ENCODE data around the gene ANKLE1.

ANKLE1 gene

GRCh38 chr19:17309198-17309964, 27.7 kb downstream of the ANKLE1 start, which contains the start of gene DDA1:
Gene DDA1 (plus strand): TSS chr19:17309563. CDS start chr19:17309655, 92 bp downstream.
- in situ Hi-C loops (cut with HindIII; ENCODE audit: low pct_unique_long_range_greater_than_20kb, low sequenced_read_pairs) = no loop called here
- TF ChIP-seq JUND (IDR thresholded peaks at IDR 0.05; ENCODE audit: low read depth) = no peak
- peak; percentile 96 to 99 for DNase-seq (ENCODE audit: low read depth in 1 of 2, low spot score in 1 of 2)

- in situ Hi-C loops (cut with HindIII; ENCODE audit: low pct_unique_long_range_greater_than_20kb, low sequenced_read_pairs) = no loop called here
- TF ChIP-seq JUND (IDR thresholded peaks at IDR 0.05; ENCODE audit: low read depth) = no peak
- DNase-seq (ENCODE audit: low read depth in 1 of 2, low spot score in 1 of 2) = no peak
These were observed 28.3 kb downstream of the ANKLE1 start for GRCh38 chr19:17309965-17310461.

GRCh38 chr19:17311455-17312188, 29.9 kb downstream of the ANKLE1 start:
- no peak for TF ChIP-seq JUND (IDR thresholded peaks at IDR 0.05; ENCODE audit: low read depth)
- no peak for DNase-seq (ENCODE audit: low read depth in 1 of 2, low spot score in 1 of 2)
- in situ Hi-C loops (cut with HindIII; ENCODE audit: low pct_unique_long_range_greater_than_20kb, low sequenced_read_pairs) = no loop called here

- in situ Hi-C loops (cut with HindIII; ENCODE audit: low pct_unique_long_range_greater_than_20kb, low sequenced_read_pairs) = no loop called here
- no peak for DNase-seq (ENCODE audit: low read depth in 1 of 2, low spot score in 1 of 2)
- TF ChIP-seq JUND (IDR thresholded peaks at IDR 0.05; ENCODE audit: low read depth) = no peak
These were observed 30.8 kb downstream of the ANKLE1 start for GRCh38 chr19:17312189-17313113.

GRCh38 chr19:17314007-17314593, 32.4 kb downstream of the ANKLE1 start:
- no peak for DNase-seq (ENCODE audit: low read depth in 1 of 2, low spot score in 1 of 2)
- in situ Hi-C loops (cut with HindIII; ENCODE audit: low pct_unique_long_range_greater_than_20kb, low sequenced_read_pairs) = no loop called here

GRCh38 chr19:17318966-17319365, 37.3 kb downstream of the ANKLE1 start:
- no peak for TF ChIP-seq JUND (IDR thresholded peaks at IDR 0.05; ENCODE audit: low read depth)
- in situ Hi-C loops (cut with HindIII; ENCODE audit: low pct_unique_long_range_greater_than_20kb, low sequenced_read_pairs) = no loop called here
- no peak for DNase-seq (ENCODE audit: low read depth in 1 of 2, low spot score in 1 of 2)

More at GRCh38 chr19:17314007-17314593, 32.4 kb downstream of the ANKLE1 start:
- no peak for TF ChIP-seq JUND (IDR thresholded peaks at IDR 0.05; ENCODE audit: low read depth)

- in situ Hi-C loops (cut with HindIII; ENCODE audit: low pct_unique_long_range_greater_than_20kb, low sequenced_read_pairs) = no loop called here
- TF ChIP-seq JUND (IDR thresholded peaks at IDR 0.05; ENCODE audit: low read depth) = no peak
- DNase-seq (ENCODE audit: low read depth in 1 of 2, low spot score in 1 of 2) = no peak
These were observed 38.0 kb downstream of the ANKLE1 start for GRCh38 chr19:17319473-17320238.

GRCh38 chr19:17320435-17320834, 38.7 kb downstream of the ANKLE1 start:
- in situ Hi-C loops (cut with HindIII; ENCODE audit: low pct_unique_long_range_greater_than_20kb, low sequenced_read_pairs) = no loop called here
- no peak for DNase-seq (ENCODE audit: low read depth in 1 of 2, low spot score in 1 of 2)
- no peak for TF ChIP-seq JUND (IDR thresholded peaks at IDR 0.05; ENCODE audit: low read depth)

GRCh38 chr19:17321655-17322489, 40.2 kb downstream of the ANKLE1 start:
- DNase-seq (ENCODE audit: low read depth in 1 of 2, low spot score in 1 of 2) = no peak
- no peak for TF ChIP-seq JUND (IDR thresholded peaks at IDR 0.05; ENCODE audit: low read depth)
- in situ Hi-C loops (cut with HindIII; ENCODE audit: low pct_unique_long_range_greater_than_20kb, low sequenced_read_pairs) = no loop called here

GRCh38 chr19:17322854-17323253, 41.2 kb downstream of the ANKLE1 start:
- in situ Hi-C loops (cut with HindIII; ENCODE audit: low pct_unique_long_range_greater_than_20kb, low sequenced_read_pairs) = no loop called here
- DNase-seq (ENCODE audit: low read depth in 1 of 2, low spot score in 1 of 2) = no peak
- no peak for TF ChIP-seq JUND (IDR thresholded peaks at IDR 0.05; ENCODE audit: low read depth)
